ENCODE data around the gene MAPK10.

GRCh38 chr4:86174506-86174905, 185.3 kb downstream of the MAPK10 start:
- TF ChIP-seq CTCF (IDR thresholded peaks at IDR 0.05), result no peak
- TF ChIP-seq POLR2A (IDR thresholded peaks at IDR 0.05), result no peak
